SK-N-SH (cell line): Measurements from ENCODE around the gene SFXN1.

ENCODE experiments used
- EP300 ChIP-seq, 2 experiments: IDR thresholded peaks; 2 replicates each; pipeline versions ENCODE4 v1.4.0 to v1.6.1; 2012; ENCODE audit warnings: borderline replicate concordance in 1 of 2, low read depth in 1 of 2, low read length in 1 of 2
- EZH2phosphoT487 ChIP-seq: fragments of 200-600 bp; sonication (generic); IDR thresholded peaks from 2 replicates; pipeline ENCODE4 v1.6.1; 2017; ENCODE audit warnings: low read depth, mixed run types, mild to moderate bottlenecking, antibody characterized with exemption, moderate library complexity, borderline replicate concordance
- GABPA ChIP-seq: IDR thresholded peaks from 2 replicates; pipeline ENCODE4 v1.4.0; 2012; ENCODE audit warnings: low read depth, mild to moderate bottlenecking
- MAX ChIP-seq: IDR thresholded peaks from 2 replicates; pipeline ENCODE4 v1.4.0; 2012; ENCODE audit warnings: low read depth
- MXI1 ChIP-seq: IDR thresholded peaks from 2 replicates; pipeline ENCODE4 v1.6.1; 2012; ENCODE audit warnings: mild to moderate bottlenecking, low read depth, low read length, improper control_type of control experiment
- NFIC ChIP-seq: IDR thresholded peaks from 2 replicates; pipeline ENCODE4 v1.4.0; 2012; ENCODE audit warnings: borderline replicate concordance
- POLR2AphosphoS5 ChIP-seq: IDR thresholded peaks from 2 replicates; pipeline ENCODE4 v1.6.1; 2012; ENCODE audit warnings: low read depth, low read length
- SMC3 ChIP-seq: IDR thresholded peaks from 2 replicates; pipeline ENCODE4 v1.6.1; 2012; ENCODE audit warnings: low read depth, low read length, improper control_type of control experiment
- YY1 ChIP-seq: IDR thresholded peaks from 2 replicates; pipeline ENCODE4 v1.4.0; 2012; ENCODE audit warnings: low read depth, mild to moderate bottlenecking
- TF ChIP-seq, protein P1 (sequence below): fragments of 200-600 bp; sonication (generic); IDR thresholded peaks from 2 replicates; pipeline ENCODE4 v1.6.1; 2017; ENCODE audit warnings: antibody characterized with exemption, mild to moderate bottlenecking, moderate library complexity

DNA sequence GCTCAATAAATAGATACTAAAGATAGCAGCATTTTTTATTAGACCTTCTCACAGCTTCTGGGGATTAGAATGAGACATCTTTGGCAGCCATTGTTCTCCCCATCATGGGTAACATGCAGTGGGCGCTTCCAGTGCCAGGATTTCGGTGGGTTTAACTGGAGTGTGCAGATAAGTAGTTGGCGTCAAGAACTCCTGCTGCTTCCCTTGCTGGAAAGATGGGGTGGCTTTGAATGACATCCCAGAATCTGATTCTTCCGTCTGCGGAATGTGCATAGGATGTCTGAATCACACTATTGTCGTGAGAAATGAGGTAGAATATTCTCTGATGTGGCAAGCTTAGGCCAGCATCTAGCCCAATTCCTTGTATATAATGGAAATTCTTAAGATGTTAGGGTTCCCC, 7.3 kb downstream of the SFXN1 start:
- TF ChIP-seq EZH2phosphoT487 (no peak), EP300 (IDR thresholded peaks at IDR 0.05; ENCODE audit: borderline replicate concordance in 1 of 2, low read depth in 1 of 2, low read length in 1 of 2) (no peak), YY1 (no peak), POLR2AphosphoS5 (no peak), GABPA (no peak), SMC3 (no peak), NFIC (no peak), MAX (no peak), MXI1 (no peak)
- TF ChIP-seq, protein P1, sequence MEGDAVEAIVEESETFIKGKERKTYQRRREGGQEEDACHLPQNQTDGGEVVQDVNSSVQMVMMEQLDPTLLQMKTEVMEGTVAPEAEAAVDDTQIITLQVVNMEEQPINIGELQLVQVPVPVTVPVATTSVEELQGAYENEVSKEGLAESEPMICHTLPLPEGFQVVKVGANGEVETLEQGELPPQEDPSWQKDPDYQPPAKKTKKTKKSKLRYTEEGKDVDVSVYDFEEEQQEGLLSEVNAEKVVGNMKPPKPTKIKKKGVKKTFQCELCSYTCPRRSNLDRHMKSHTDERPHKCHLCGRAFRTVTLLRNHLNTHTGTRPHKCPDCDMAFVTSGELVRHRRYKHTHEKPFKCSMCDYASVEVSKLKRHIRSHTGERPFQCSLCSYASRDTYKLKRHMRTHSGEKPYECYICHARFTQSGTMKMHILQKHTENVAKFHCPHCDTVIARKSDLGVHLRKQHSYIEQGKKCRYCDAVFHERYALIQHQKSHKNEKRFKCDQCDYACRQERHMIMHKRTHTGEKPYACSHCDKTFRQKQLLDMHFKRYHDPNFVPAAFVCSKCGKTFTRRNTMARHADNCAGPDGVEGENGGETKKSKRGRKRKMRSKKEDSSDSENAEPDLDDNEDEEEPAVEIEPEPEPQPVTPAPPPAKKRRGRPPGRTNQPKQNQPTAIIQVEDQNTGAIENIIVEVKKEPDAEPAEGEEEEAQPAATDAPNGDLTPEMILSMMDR: no peak
